K562 (cell line): ENCODE measurements around the gene TRRAP. TPM values are rescaled to one million over a fixed set of nuclear protein-coding genes. Genes with fewer than 3 reads are reported as not detected.

Source experiments
- ATAC-seq: fragments of 200-7000 bp; cut with Tn5 transposase; 3 replicates; pipeline ENCODE4 v1.9.1; 2020; ENCODE audit warnings: moderate library complexity
- BruUV-seq: library from RNA; stranded (reverse); fragments of 400-500 nt; replicated peaks from 2 replicates; lab custom pipeline; 2021; lab: Mats Ljungman, UMichigan
- CTCF ChIA-PET: fragments of 300-600 bp; formaldehyde crosslinking; extraction: SDS; loops from one replicate; lab custom pipeline; 2021; ENCODE audit warnings: low intra/inter-chr PET ratio; lab: Yijun Ruan, JAX
- POLR2A ChIA-PET: fragments of 300-600, 350-650 bp; sonication (Branson Sonifier 250); formaldehyde crosslinking; extraction: SDS; loops from one replicate; lab custom pipeline; 2021; ENCODE audit warnings: antibody characterized with exemption, inconsistent platforms; lab: Yijun Ruan, JAX
- DNase-seq, 4 experiments: peaks; one replicate each; pipeline versions ENCODE4 v3.0.0 to v3.0.0-alpha.2; 2011 to 2018; ENCODE audit warnings: low spot score in 3 of 4, mixed read lengths in 3 of 4; ENCODE audit errors: extremely low read depth in 1 of 4
- FAIRE-seq: peaks from 2 replicates; lab custom pipeline; 2011; peaks lifted over from hg19 to GRCh38; lab: Jason Lieb, UNC
- H2AFZ ChIP-seq: 2 replicates; pipeline ENCODE4 v1.6.0; 2011; ENCODE audit warnings: low read depth, low read length, control low read depth, inconsistent platforms
- H3K27ac ChIP-seq: fragments of 200-600 bp; 3 replicates; pipeline ENCODE4 v1.8.0; 2011; ENCODE audit warnings: low read depth, mild to moderate bottlenecking, control low read depth, inconsistent platforms, low read length, moderate library complexity, mixed read lengths; ENCODE audit errors: extremely low read depth
- H3K27me3 ChIP-seq, 2 experiments: fragments of 300-600 bp in 1 of 2; 2 replicates in 1 of 2; 3 replicates in 1 of 2; pipeline versions ENCODE4 v1.6.0 to v1.8.0; 2011; ENCODE audit warnings: inconsistent platforms in 2 of 2, low read length in 2 of 2, mild to moderate bottlenecking in 1 of 2, mixed read lengths in 1 of 2, moderate library complexity in 1 of 2; ENCODE audit not compliant: control insufficient read depth in 2 of 2, insufficient read depth in 2 of 2
- H3K36me3 ChIP-seq: fragments of 300-600 bp; 3 replicates; pipeline ENCODE4 v1.8.0; 2011; ENCODE audit warnings: mild to moderate bottlenecking, low read length, inconsistent platforms; ENCODE audit not compliant: control insufficient read depth, insufficient read depth
- H3K4me1 ChIP-seq, 2 experiments: fragments of 200-600 bp in 1 of 2; replicated peaks in 1 of 2; 2 replicates in 1 of 2; 3 replicates in 1 of 2; pipeline versions ENCODE4 v1.5.1 to v1.8.0; 2011; ENCODE audit warnings: inconsistent platforms in 2 of 2, low read length in 2 of 2, mild to moderate bottlenecking in 1 of 2, mixed read lengths in 1 of 2, moderate library complexity in 1 of 2; ENCODE audit not compliant: control insufficient read depth in 2 of 2, insufficient read depth in 2 of 2
- H3K4me2 ChIP-seq: 2 replicates; pipeline ENCODE4 v1.6.1; 2011; ENCODE audit warnings: low read length, control low read depth, inconsistent platforms, mixed read lengths; ENCODE audit not compliant: insufficient read depth
- H3K4me3 ChIP-seq: fragments of 200-600 bp; sonication (generic), shearing (Covaris generic); 2 replicates; pipeline ENCODE4 v1.5.1; 2016; ENCODE audit warnings: control low read depth, inconsistent platforms
- H3K79me2 ChIP-seq: fragments of 200-600 bp; 3 replicates; pipeline ENCODE4 v1.8.0; 2011; ENCODE audit warnings: low read length, inconsistent platforms; ENCODE audit not compliant: control insufficient read depth, insufficient read depth
- H3K9ac ChIP-seq, 2 experiments: 2 replicates each; pipeline versions ENCODE4 v1.6.0 to v1.6.1; 2011; ENCODE audit warnings: low read depth in 2 of 2, low read length in 2 of 2, control low read depth in 1 of 2, inconsistent platforms in 1 of 2, mild to moderate bottlenecking in 1 of 2, mixed read lengths in 1 of 2; ENCODE audit not compliant: insufficient read depth in 1 of 2
- H3K9me1 ChIP-seq: one replicate; pipeline ENCODE4 v1.6.0; 2011; ENCODE audit warnings: inconsistent platforms, mild to moderate bottlenecking, low read length, moderate library complexity; ENCODE audit not compliant: control insufficient read depth, insufficient read depth
- H3K9me3 ChIP-seq: replicated peaks from 2 replicates; pipeline ENCODE4 v1.5.1; 2011; ENCODE audit warnings: low read depth, low read length, inconsistent platforms; ENCODE audit not compliant: control insufficient read depth, insufficient read depth
- H4K20me1 ChIP-seq: replicated peaks from 2 replicates; pipeline ENCODE4 v1.6.1; 2011; ENCODE audit warnings: low read length, inconsistent platforms, mixed read lengths; ENCODE audit not compliant: control insufficient read depth, insufficient read depth
- CCNT2 ChIP-seq: IDR thresholded peaks from 2 replicates; pipeline ENCODE4 v1.6.1; 2011; ENCODE audit warnings: borderline replicate concordance, low read depth, mild to moderate bottlenecking, moderate library complexity, mixed read lengths, low read length; ENCODE audit not compliant: insufficient read length; ENCODE audit errors: extremely low read depth
- DDX20 ChIP-seq: fragments of 450-650 bp; IDR thresholded peaks from 2 replicates; pipeline ENCODE4 v1.6.1; 2016; ENCODE audit warnings: missing genetic modification characterization, low read depth, mild to moderate bottlenecking, missing compliant biosample characterization, moderate library complexity
- NONO ChIP-seq, 2 experiments: fragments of 200-400 bp in 1 of 2; fragments of 450-650 bp in 1 of 2; formaldehyde crosslinking in 1 of 2; IDR thresholded peaks; 2 replicates each; pipeline ENCODE4 v1.6.1; 2017; ENCODE audit warnings: low read depth in 2 of 2, mild to moderate bottlenecking in 2 of 2, moderate library complexity in 2 of 2, low read length in 1 of 2
- NR4A1 ChIP-seq, 2 experiments: fragments of 250-450 bp in 1 of 2; fragments of 450-650 bp in 1 of 2; sonication (Bioruptor Pico) in 1 of 2; IDR thresholded peaks; 2 replicates each; pipeline versions ENCODE4 v1.4.0 to v1.6.1; 2016 to 2020; ENCODE audit warnings: mild to moderate bottlenecking in 2 of 2, missing compliant biosample characterization in 1 of 2, missing genetic modification characterization in 1 of 2, moderate library complexity in 1 of 2
- NUFIP1 ChIP-seq: fragments of 450-650 bp; IDR thresholded peaks from 2 replicates; pipeline ENCODE4 v1.6.1; 2018; ENCODE audit not compliant: partially characterized antibody
- PTBP1 ChIP-seq: fragments of 200-400 bp; formaldehyde crosslinking; IDR thresholded peaks from 2 replicates; pipeline ENCODE4 v1.6.1; 2017; ENCODE audit warnings: low read depth, low read length
- TAF7 ChIP-seq: fragments of 450-650 bp; IDR thresholded peaks from 2 replicates; pipeline ENCODE4 v1.6.1; 2016; ENCODE audit warnings: missing genetic modification characterization, missing compliant biosample characterization
- U2AF2 ChIP-seq: fragments of 200-400 bp; formaldehyde crosslinking; optimal IDR thresholded peaks from 2 replicates; pipeline ENCODE3; 2017; ENCODE audit warnings: low read depth, mild to moderate bottlenecking, low read length
- ZFX ChIP-seq: sonication (generic); formaldehyde crosslinking; IDR thresholded peaks from 2 replicates; pipeline ENCODE4 v1.8.0; 2022; ENCODE audit warnings: mild to moderate bottlenecking, missing genetic modification reagents, moderate library complexity
- ZNF146 ChIP-seq: IDR thresholded peaks from one replicate; pipeline ENCODE4 v1.6.1; 2018; ENCODE audit warnings: missing compliant biosample characterization; ENCODE audit not compliant: unreplicated experiment
- ZNF347 ChIP-seq: fragments of 450-650 bp; formaldehyde crosslinking; IDR thresholded peaks from 2 replicates; pipeline ENCODE4 v1.4.0; 2020; ENCODE audit warnings: low read depth, mild to moderate bottlenecking, moderate library complexity
- ZNF384 ChIP-seq: IDR thresholded peaks from 2 replicates; pipeline ENCODE4 v1.6.1; 2012; ENCODE audit warnings: low read depth, low read length, improper control_type of control experiment
- ZNF551 ChIP-seq: fragments of 250-450 bp; sonication (Bioruptor Pico); IDR thresholded peaks from 2 replicates; pipeline ENCODE4 v1.5.0; 2021; ENCODE audit warnings: mild to moderate bottlenecking, moderate library complexity
- WGBS: fragments of 100-300 bp; shearing (Covaris generic); methylation state at CpG from one replicate; pipeline ENCODE4 v1.1.6; 2016; ENCODE audit warnings: low coverage, mixed read lengths; ENCODE audit not compliant: insufficient coverage; ENCODE audit errors: missing lambda C conversion rate; 5-methylcytosine and 5-hydroxymethylcytosine counted together
- in situ Hi-C: fragments of 300-500 bp; cut with MboI; formaldehyde crosslinking; loops from 4 replicates; pipeline ENCODE4 v1.15.0; 2018; ENCODE audit warnings: inconsistent platforms, mixed read lengths
- intact Hi-C: fragments of 100-400 bp; cut with micrococcal nuclease; formaldehyde crosslinking; loops from 2 replicates; pipeline ENCODE4 v1.14.2; 2022
- polyA plus RNA-seq, 8 experiments: library from polyadenylated mRNA; depleted of rRNA in 4 of 8; stranded (reverse) in 5 of 8; unstranded in 3 of 8; fragments of >200 nt; fragmentation: Nextera tagmentation in 2 of 8; fragmentation: Illumina TruSeq in 1 of 8; extraction: Ambion mirVana in 2 of 8; extraction: Trizol in 1 of 8; gene quantifications; 2 replicates each; pipeline versions ENCODE4 v1.2.1 to v1.2.3, GENCODE V29; 2011 to 2014; ENCODE audit warnings: inconsistent platforms in 1 of 8, missing spikeins in 1 of 8
- total RNA-seq, 7 experiments: library from RNA; depleted of rRNA in 6 of 7; stranded (reverse); fragments of >200 nt in 6 of 7; fragmentation: Illumina TruSeq in 2 of 7; extraction: Trizol in 2 of 7; gene quantifications; 2 replicates each; pipeline versions ENCODE4 v1.2.1 to v1.2.3, GENCODE V29; 2011 to 2021; ENCODE audit warnings: low replicate concordance in 1 of 7
- TF ChIP-seq, protein P1 (sequence below): sonication (generic); formaldehyde crosslinking; IDR thresholded peaks from 2 replicates; pipeline ENCODE4 v1.8.1; 2023; ENCODE audit warnings: mild to moderate bottlenecking, missing genetic modification reagents
- TF ChIP-seq, protein P2 (sequence below): sonication (generic); formaldehyde crosslinking; IDR thresholded peaks from 2 replicates; pipeline ENCODE4 v1.9.0; 2022; ENCODE audit warnings: mild to moderate bottlenecking, missing genetic modification reagents
- TF ChIP-seq, protein P3 (sequence below): fragments of 450-650 bp; IDR thresholded peaks from 2 replicates; pipeline ENCODE4 v1.6.1; 2017; ENCODE audit warnings: mild to moderate bottlenecking, moderate library complexity

Gene TRRAP
- total and polyA plus RNA-seq, 9 of the 15 experiments (the other 6 are each of a cell fraction or from before 2014, with no cell fraction given), result 1.3 to 47.2 (median 9.7) TPM

DNA sequence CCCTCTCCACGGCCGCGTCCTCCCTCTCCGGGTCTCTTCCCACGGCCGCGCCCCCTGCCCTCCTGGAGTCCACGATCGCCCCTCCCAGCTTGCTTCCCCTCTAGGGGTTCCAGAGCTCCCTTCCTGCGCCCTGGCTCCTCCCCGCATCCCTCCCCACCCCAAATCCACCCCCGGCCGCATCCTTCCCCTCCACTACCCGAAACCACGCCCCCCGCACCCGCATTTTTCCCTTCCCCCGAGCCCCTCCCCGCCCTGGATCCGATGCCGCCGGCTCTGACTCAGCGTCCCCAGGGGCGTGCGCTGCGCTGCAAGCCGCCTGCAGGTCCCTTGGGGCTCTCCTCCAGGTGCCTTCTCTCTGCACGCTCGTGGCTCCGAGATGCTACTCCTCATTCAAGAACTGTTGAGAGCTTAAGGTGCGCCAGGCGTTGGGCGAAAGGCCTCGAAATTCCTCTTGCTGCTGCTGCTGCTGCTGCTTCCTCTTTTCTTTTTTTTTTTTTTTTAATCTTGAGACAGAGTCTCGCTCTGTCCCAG is 8.1 kb upstream of the TRRAP start:
- no peaks in the 10 kb centered on the region for H3K36me3 ChIP-seq
- in situ Hi-C loops (no loop called here), intact Hi-C loops (no loop called here)
- FAIRE-seq (no peak), DNase-seq (peak; percentile 63 to 82 (median 75)), ATAC-seq (peak; percentile 65)
- ChIA-PET POLR2A (interaction anchor here (0.6 kb wide), 1 partner anchor 41 kb away, joined by 3 read pairs; no protein-coding TSS in a partner anchor), CTCF (no interaction called here)
- no peaks in the 10 kb centered on the region for H3K9me3 ChIP-seq
- no peaks in the 10 kb centered on the region for H3K79me2 ChIP-seq
- H3K9me1 ChIP-seq, result no peaks in the 10 kb centered on the region
- peak overlapping the region in 1 of 2 experiments; percentile 71; a peak in 1 of 4 replicates for H3K9ac ChIP-seq
- H3K27me3 ChIP-seq, result peaks cover 23 to 48% of the 10 kb centered on the region in 2 experiments; a peak in 4 of 5 replicates
- 0 out of 2 replicates have a peak, but pooled peaks cover 7% of the 10 kb centered on the region for H4K20me1 ChIP-seq
- no TSS peak for BruUV-seq
- H3K4me2 ChIP-seq, result peak overlapping the region; percentile 10; the same call in 1 of the 2 replicates
- no peak overlapping the region for H3K4me3 ChIP-seq
- H2AFZ ChIP-seq, result no peak overlapping the region
- 2% methylated on average over 12 of the region's 35 CpGs for WGBS
- peaks cover 0 to 22% of the 10 kb centered on the region in 2 experiments; a peak in 2 of 5 replicates for H3K4me1 ChIP-seq
- no peak overlapping the region for H3K27ac ChIP-seq
- TF ChIP-seq NUFIP1, result no peak
- TF ChIP-seq, protein P1, sequence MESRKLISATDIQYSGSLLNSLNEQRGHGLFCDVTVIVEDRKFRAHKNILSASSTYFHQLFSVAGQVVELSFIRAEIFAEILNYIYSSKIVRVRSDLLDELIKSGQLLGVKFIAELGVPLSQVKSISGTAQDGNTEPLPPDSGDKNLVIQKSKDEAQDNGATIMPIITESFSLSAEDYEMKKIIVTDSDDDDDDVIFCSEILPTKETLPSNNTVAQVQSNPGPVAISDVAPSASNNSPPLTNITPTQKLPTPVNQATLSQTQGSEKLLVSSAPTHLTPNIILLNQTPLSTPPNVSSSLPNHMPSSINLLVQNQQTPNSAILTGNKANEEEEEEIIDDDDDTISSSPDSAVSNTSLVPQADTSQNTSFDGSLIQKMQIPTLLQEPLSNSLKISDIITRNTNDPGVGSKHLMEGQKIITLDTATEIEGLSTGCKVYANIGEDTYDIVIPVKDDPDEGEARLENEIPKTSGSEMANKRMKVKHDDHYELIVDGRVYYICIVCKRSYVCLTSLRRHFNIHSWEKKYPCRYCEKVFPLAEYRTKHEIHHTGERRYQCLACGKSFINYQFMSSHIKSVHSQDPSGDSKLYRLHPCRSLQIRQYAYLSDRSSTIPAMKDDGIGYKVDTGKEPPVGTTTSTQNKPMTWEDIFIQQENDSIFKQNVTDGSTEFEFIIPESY (CRISPR knock-in tag), result no peak
- no peak for TF ChIP-seq NR4A1 (CRISPR knock-in tag; IDR thresholded peaks at IDR 0.05)
- no peak for TF ChIP-seq NR4A1 (tag; IDR thresholded peaks at IDR 0.05)
- no peak for TF ChIP-seq ZNF347 (CRISPR knock-in tag)
- no peak for TF ChIP-seq DDX20
- TF ChIP-seq, protein P2, sequence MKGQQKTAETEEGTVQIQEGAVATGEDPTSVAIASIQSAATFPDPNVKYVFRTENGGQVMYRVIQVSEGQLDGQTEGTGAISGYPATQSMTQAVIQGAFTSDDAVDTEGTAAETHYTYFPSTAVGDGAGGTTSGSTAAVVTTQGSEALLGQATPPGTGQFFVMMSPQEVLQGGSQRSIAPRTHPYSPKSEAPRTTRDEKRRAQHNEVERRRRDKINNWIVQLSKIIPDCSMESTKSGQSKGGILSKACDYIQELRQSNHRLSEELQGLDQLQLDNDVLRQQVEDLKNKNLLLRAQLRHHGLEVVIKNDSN (CRISPR knock-in tag), result no peak
- TF ChIP-seq ZNF146 (CRISPR knock-in tag), result no peak
- TF ChIP-seq ZNF384, result peak; percentile 69
- TF ChIP-seq TAF7, result no peak
- no peak for TF ChIP-seq CCNT2
- TF ChIP-seq, protein P3, sequence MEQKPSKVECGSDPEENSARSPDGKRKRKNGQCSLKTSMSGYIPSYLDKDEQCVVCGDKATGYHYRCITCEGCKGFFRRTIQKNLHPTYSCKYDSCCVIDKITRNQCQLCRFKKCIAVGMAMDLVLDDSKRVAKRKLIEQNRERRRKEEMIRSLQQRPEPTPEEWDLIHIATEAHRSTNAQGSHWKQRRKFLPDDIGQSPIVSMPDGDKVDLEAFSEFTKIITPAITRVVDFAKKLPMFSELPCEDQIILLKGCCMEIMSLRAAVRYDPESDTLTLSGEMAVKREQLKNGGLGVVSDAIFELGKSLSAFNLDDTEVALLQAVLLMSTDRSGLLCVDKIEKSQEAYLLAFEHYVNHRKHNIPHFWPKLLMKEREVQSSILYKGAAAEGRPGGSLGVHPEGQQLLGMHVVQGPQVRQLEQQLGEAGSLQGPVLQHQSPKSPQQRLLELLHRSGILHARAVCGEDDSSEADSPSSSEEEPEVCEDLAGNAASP, result no peak
- no peak for TF ChIP-seq ZNF551 (CRISPR knock-in tag)
- no peak for TF ChIP-seq NONO (IDR thresholded peaks at IDR 0.05; ENCODE audit: low read depth in 2 of 2, low read length in 1 of 2)
- TF ChIP-seq U2AF2, result no peak
- no peak for TF ChIP-seq ZFX (CRISPR knock-in tag)
- no peak for TF ChIP-seq PTBP1
